ENCODE data around the gene BRPF1.

DNA sequence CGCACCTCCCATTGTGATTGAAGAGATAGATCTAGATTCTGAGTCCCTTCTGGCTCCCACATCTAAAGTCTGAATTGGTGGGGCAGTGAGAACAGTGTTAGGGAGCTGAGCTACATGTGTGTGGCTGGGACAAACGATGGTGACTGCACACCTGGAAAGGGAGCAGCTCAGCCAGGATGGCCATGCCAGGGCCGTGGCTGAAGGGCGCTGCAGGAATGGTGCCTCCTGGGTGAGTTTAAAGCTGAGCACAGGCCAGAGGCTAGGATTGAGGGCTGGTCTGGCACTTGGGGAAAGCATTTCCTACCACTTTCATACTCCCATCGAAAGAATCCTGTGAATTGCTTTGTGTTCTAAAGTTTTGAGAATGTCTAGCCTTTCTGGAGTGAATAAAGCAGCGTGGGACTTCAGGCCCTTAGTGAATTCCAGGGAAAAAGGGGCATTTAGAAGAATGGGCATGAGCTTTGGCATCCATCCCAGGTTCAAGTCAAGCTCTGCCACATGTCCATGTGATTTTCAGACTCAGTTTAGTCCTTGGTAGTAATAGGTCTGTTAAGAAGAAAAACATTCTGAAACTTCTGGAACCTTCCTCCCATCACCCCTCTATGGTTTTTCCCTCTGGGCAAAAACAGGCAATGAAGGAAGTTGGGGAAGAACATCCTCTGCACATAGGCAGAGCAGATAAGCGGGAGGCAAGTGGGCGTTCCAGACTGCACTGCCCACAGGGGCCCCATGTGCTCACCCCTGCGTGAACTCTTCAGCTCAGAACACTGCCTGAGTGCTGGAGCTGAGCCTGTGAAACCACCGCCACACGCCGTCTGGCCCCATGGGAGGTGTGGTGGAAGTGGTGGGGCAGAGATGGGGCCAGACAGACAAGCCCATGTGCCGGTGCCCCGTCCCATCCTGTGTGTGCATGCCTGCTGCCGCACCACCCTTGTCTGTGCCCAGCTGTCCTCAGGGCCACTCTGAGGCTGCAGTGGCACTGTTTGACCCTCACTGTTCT lies 40.8 kb upstream of the BRPF1 start:
- no peak for TF ChIP-seq POLR2A (IDR thresholded peaks at IDR 0.05)
- TF ChIP-seq, protein P1, sequence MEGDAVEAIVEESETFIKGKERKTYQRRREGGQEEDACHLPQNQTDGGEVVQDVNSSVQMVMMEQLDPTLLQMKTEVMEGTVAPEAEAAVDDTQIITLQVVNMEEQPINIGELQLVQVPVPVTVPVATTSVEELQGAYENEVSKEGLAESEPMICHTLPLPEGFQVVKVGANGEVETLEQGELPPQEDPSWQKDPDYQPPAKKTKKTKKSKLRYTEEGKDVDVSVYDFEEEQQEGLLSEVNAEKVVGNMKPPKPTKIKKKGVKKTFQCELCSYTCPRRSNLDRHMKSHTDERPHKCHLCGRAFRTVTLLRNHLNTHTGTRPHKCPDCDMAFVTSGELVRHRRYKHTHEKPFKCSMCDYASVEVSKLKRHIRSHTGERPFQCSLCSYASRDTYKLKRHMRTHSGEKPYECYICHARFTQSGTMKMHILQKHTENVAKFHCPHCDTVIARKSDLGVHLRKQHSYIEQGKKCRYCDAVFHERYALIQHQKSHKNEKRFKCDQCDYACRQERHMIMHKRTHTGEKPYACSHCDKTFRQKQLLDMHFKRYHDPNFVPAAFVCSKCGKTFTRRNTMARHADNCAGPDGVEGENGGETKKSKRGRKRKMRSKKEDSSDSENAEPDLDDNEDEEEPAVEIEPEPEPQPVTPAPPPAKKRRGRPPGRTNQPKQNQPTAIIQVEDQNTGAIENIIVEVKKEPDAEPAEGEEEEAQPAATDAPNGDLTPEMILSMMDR (IDR thresholded peaks at IDR 0.05), result no peak

Measured in right lobe of liver (tissue), 4 donors.